H1 (cell line): ENCODE results near the gene CSTF2T.
"Not testable (repeated sequence)": the region's sequence is repeated elsewhere in the genome, so short reads cannot be mapped to it uniquely, and the experiment has no call there.

Source experiments
- ATF2 ChIP-seq: IDR thresholded peaks from 2 replicates; pipeline ENCODE4 v1.6.1; 2012; ENCODE audit warnings: low read length, inconsistent platforms
- CBX8 ChIP-seq: fragments of 300-800, 300-1000 bp; sonication (generic); IDR thresholded peaks from 2 replicates; pipeline ENCODE4 v1.7.1; 2016; ENCODE audit warnings: low read depth, low read length, borderline replicate concordance
- CTCF ChIP-seq, 3 experiments: IDR thresholded peaks; 1 replicate in 2 of 3; 2 replicates in 1 of 3; pipeline versions ENCODE4 v1.5.1 to v1.6.1; 2011; ENCODE audit warnings: low read length in 3 of 3, mild to moderate bottlenecking in 3 of 3, inconsistent platforms in 2 of 3, low read depth in 1 of 3, moderate library complexity in 1 of 3; ENCODE audit not compliant: insufficient read depth in 1 of 3; ENCODE audit errors: control extremely low read depth in 1 of 3
- EZH2 ChIP-seq: fragments of 200-600 bp; sonication (generic); IDR thresholded peaks from 2 replicates; pipeline ENCODE4 v1.7.1; 2012; ENCODE audit warnings: low read depth, mild to moderate bottlenecking, moderate library complexity, low read length, inconsistent platforms; ENCODE audit not compliant: severe bottlenecking
- FOSL1 ChIP-seq: IDR thresholded peaks from 2 replicates; pipeline ENCODE4 v1.6.1; 2011; ENCODE audit warnings: mild to moderate bottlenecking, low read depth, low read length, moderate library complexity; ENCODE audit not compliant: insufficient read depth
- JUND ChIP-seq: IDR thresholded peaks from 2 replicates; pipeline ENCODE4 v1.6.1; 2011; ENCODE audit warnings: mild to moderate bottlenecking, improper control_type of control experiment, low read length
- MAFK ChIP-seq: IDR thresholded peaks from 2 replicates; pipeline ENCODE4 v1.6.1; 2012; ENCODE audit warnings: low read depth, mild to moderate bottlenecking, improper control_type of control experiment, low read length
- NANOG ChIP-seq: IDR thresholded peaks from 2 replicates; pipeline ENCODE4 v1.6.1; 2011; ENCODE audit warnings: low read length, low read depth, mild to moderate bottlenecking, inconsistent platforms; ENCODE audit not compliant: insufficient read depth, poor library complexity, severe bottlenecking
- POLR2AphosphoS5 ChIP-seq: IDR thresholded peaks from 2 replicates; pipeline ENCODE4 v1.6.1; 2011; ENCODE audit warnings: low read depth, low read length
- RFX5 ChIP-seq: IDR thresholded peaks from 2 replicates; pipeline ENCODE4 v1.6.1; 2011; ENCODE audit warnings: low read depth, low read length, improper control_type of control experiment, borderline replicate concordance
- SP1 ChIP-seq: IDR thresholded peaks from 2 replicates; pipeline ENCODE4 v1.6.1; 2011; ENCODE audit warnings: low read depth, low read length
- TAF1 ChIP-seq: IDR thresholded peaks from 2 replicates; pipeline ENCODE4 v1.6.1; 2011; ENCODE audit warnings: mild to moderate bottlenecking, low read depth, low read length

- TF ChIP-seq JUND; TAF1; POLR2AphosphoS5; CTCF (IDR thresholded peaks at IDR 0.05; ENCODE audit: control extremely low read depth in 1 of 3, insufficient read depth in 1 of 3, low read depth in 1 of 3, low read length in 3 of 3); MAFK; SP1; NANOG; ATF2; CBX8; FOSL1; RFX5; EZH2: not testable (repeated sequence)
Observed at GRCh38 chr10:51688826-51689225, 10.6 kb downstream of the CSTF2T start.
